ENCODE results near the gene MRPL30. TPM values are rescaled to one million over a fixed set of nuclear protein-coding genes. Genes with fewer than 3 reads are reported as not detected.

MRPL30 gene
- total RNA-seq, 1 donor from 2014 or later: 110 TPM

- H3K9me3 Mint-ChIP-seq: no peaks in the 10 kb centered on the region
- peaks cover 3% of the 10 kb centered on the region for H3K36me3 Mint-ChIP-seq
- H3K27me3 Mint-ChIP-seq (ENCODE audit: insufficient read depth, low read depth): peaks cover 2% of the 10 kb centered on the region
- Histone ChIP-seq H3K9ac (no peak overlapping the region), H3K79me2 (ENCODE audit: low read depth) (peaks cover 5% of the 10 kb centered on the region), H3F3A (ENCODE audit: low read depth) (peaks cover 13% of the 10 kb centered on the region), H3K27ac (no peak overlapping the region), H3K9me3 (ENCODE audit: low read depth) (no peaks in the 10 kb centered on the region), H3K4me2 (no peak overlapping the region), H3K27me3 (no peaks in the 10 kb centered on the region), H3K36me3 (no peaks in the 10 kb centered on the region), H3K4me3 (no peak overlapping the region), H4K20me1 (ENCODE audit: low read depth) (no peaks in the 10 kb centered on the region), H3K4me1 (peaks cover 7% of the 10 kb centered on the region), H2AFZ (replicated peaks) (no peak overlapping the region)
- DNase-seq (ENCODE audit: low spot score): no peak
- no peak overlapping the region for H3K4me3 Mint-ChIP-seq
- no peak overlapping the region for H3K27ac Mint-ChIP-seq
- no peak for TF ChIP-seq CTCF (IDR thresholded peaks at IDR 0.05)
- TF ChIP-seq EZH2phosphoT487 (IDR thresholded peaks at IDR 0.05): no peak
- TF ChIP-seq EZH2 (IDR thresholded peaks at IDR 0.05): no peak
- H3K4me1 Mint-ChIP-seq: peaks cover 16% of the 10 kb centered on the region
Measured at GRCh38 chr2:99150706-99151105, 30.3 kb upstream of the MRPL30 start.

GRCh38 chr2:99152199-99152895 lies 28.6 kb upstream of the MRPL30 start:
- Histone ChIP-seq H3K36me3 (no peaks in the 10 kb centered on the region), H3K9ac (no peak overlapping the region), H3K4me2 (no peak overlapping the region), H3K27me3 (no peaks in the 10 kb centered on the region), H4K20me1 (ENCODE audit: low read depth) (no peaks in the 10 kb centered on the region), H3K4me1 (peaks cover 7% of the 10 kb centered on the region), H3F3A (ENCODE audit: low read depth) (peaks cover 13% of the 10 kb centered on the region), H3K79me2 (ENCODE audit: low read depth) (peaks cover 11% of the 10 kb centered on the region), H3K4me3 (no peak overlapping the region), H2AFZ (replicated peaks) (no peak overlapping the region), H3K9me3 (ENCODE audit: low read depth) (no peaks in the 10 kb centered on the region), H3K27ac (no peak overlapping the region)
- H3K4me3 Mint-ChIP-seq: no peak overlapping the region
- H3K27me3 Mint-ChIP-seq (ENCODE audit: insufficient read depth, low read depth): peaks cover 2% of the 10 kb centered on the region
- peaks cover 3% of the 10 kb centered on the region for H3K36me3 Mint-ChIP-seq
- no peak overlapping the region for H3K27ac Mint-ChIP-seq
- TF ChIP-seq CTCF (IDR thresholded peaks at IDR 0.05) (no peak), EZH2phosphoT487 (IDR thresholded peaks at IDR 0.05) (no peak), EZH2 (IDR thresholded peaks at IDR 0.05) (no peak)
- no peak for DNase-seq (ENCODE audit: low spot score)
- H3K4me1 Mint-ChIP-seq: peaks cover 23% of the 10 kb centered on the region
- H3K9me3 Mint-ChIP-seq: no peaks in the 10 kb centered on the region

- TF ChIP-seq EZH2phosphoT487 (IDR thresholded peaks at IDR 0.05) (no peak), EZH2 (IDR thresholded peaks at IDR 0.05) (no peak), CTCF (IDR thresholded peaks at IDR 0.05) (no peak)
- peaks cover 7% of the 10 kb centered on the region for H3K4me1 ChIP-seq
- Mint-ChIP-seq H3K4me3 (peak overlapping the region; percentile 89), H3K36me3 (peaks cover 3% of the 10 kb centered on the region), H3K4me1 (peaks cover 23% of the 10 kb centered on the region), H3K27ac (peak overlapping the region; percentile 97), H3K27me3 (ENCODE audit: insufficient read depth, low read depth) (peaks cover 2% of the 10 kb centered on the region), H3K9me3 (no peaks in the 10 kb centered on the region)
- H3K27me3 ChIP-seq: no peaks in the 10 kb centered on the region
- no peak overlapping the region for H3K27ac ChIP-seq
- peak overlapping the region; percentile 77 for H3K4me3 ChIP-seq
- H3K9me3 ChIP-seq (ENCODE audit: low read depth): no peaks in the 10 kb centered on the region
- H2AFZ ChIP-seq (replicated peaks): peak overlapping the region; percentile 97
- H3K36me3 ChIP-seq: no peaks in the 10 kb centered on the region
- H3K4me2 ChIP-seq: peak overlapping the region; percentile 78
- peak overlapping the region; percentile 33 for H3K9ac ChIP-seq
- peaks cover 13% of the 10 kb centered on the region for H3F3A ChIP-seq (ENCODE audit: low read depth)
- no peaks in the 10 kb centered on the region for H4K20me1 ChIP-seq (ENCODE audit: low read depth)
- H3K79me2 ChIP-seq (ENCODE audit: low read depth): peaks cover 11% of the 10 kb centered on the region
- DNase-seq (ENCODE audit: low spot score): peak; percentile 3
Measured at GRCh38 chr2:99153921-99154604, 26.9 kb upstream of the MRPL30 start.

Data from neural progenitor cell (in vitro differentiated cells).